PFSK-1 (cell line): Measurements from ENCODE around the gene OPA1.

Source experiments
- POLR2AphosphoS5 ChIP-seq: IDR thresholded peaks from 2 replicates; pipeline ENCODE4 v1.6.1; 2012; ENCODE audit warnings: low read depth, mild to moderate bottlenecking, control low read depth, low read length, moderate library complexity
- SIN3A ChIP-seq: IDR thresholded peaks from 2 replicates; pipeline ENCODE4 v1.6.1; 2012; ENCODE audit warnings: mild to moderate bottlenecking, low read length, moderate library complexity, borderline replicate concordance; ENCODE audit not compliant: insufficient read depth

GRCh38 chr3:193563426-193563825, 29.6 kb upstream of the OPA1 start:
- TF ChIP-seq POLR2AphosphoS5, result no peak
- TF ChIP-seq SIN3A, result no peak
